Body of pancreas (tissue), 4 donors: ENCODE results near the gene SLC26A9. TPM values are rescaled to one million over a fixed set of nuclear protein-coding genes. Genes with fewer than 3 reads are reported as not detected.

Source experiments
- ATAC-seq: fragments of 150-250 bp; one replicate; pipeline ENCODE4 v1.9.1; 2016
- DNase-seq, 4 donors: peaks; one replicate each; pipeline ENCODE4 v3.0.0-alpha.2; 2019
- H3K27ac ChIP-seq, 4 donors: fragments of 200-600 bp; sonication (generic); 1 replicate in 3 of 4; 2 replicates in 1 of 4; pipeline versions ENCODE4 v1.5.1 to v1.6.1; 2016 to 2019; ENCODE audit warnings: mild to moderate bottlenecking in 1 of 4, mixed read lengths in 1 of 4, moderate library complexity in 1 of 4
- H3K27me3 ChIP-seq, 2 donors: fragments of 200-600 bp; sonication (generic); one replicate each; pipeline ENCODE4 v1.6.0; 2016; ENCODE audit warnings: mild to moderate bottlenecking in 1 of 2
- H3K36me3 ChIP-seq, 2 donors: fragments of 200-600 bp; sonication (generic); replicated peaks in 1 of 2; 2 replicates each; pipeline ENCODE4 v1.5.1; 2016; ENCODE audit warnings: low read depth in 2 of 2; ENCODE audit not compliant: insufficient read depth in 1 of 2
- H3K4me1 ChIP-seq: fragments of 200-600 bp; sonication (generic); one replicate; pipeline ENCODE4 v1.6.0; 2016
- H3K4me3 ChIP-seq, 2 donors: fragments of 200-600 bp; sonication (generic); 1 replicate in 1 of 2; 2 replicates in 1 of 2; pipeline ENCODE4 v1.5.1; 2016 to 2019
- H3K9me3 ChIP-seq, 3 donors: fragments of 200-600 bp; sonication (generic); 1 replicate in 2 of 3; 2 replicates in 1 of 3; pipeline ENCODE4 v1.5.1; 2016
- CTCF ChIP-seq, 7 experiments: fragments of 450-650 bp in 4 of 7; fragments of 200-600 bp in 3 of 7; sonication (generic) in 3 of 7; IDR thresholded peaks; one replicate each; pipeline ENCODE4 v1.5.1; 2016 to 2019; ENCODE audit warnings: antibody characterized with exemption in 7 of 7
- POLR2A ChIP-seq, 3 donors: fragments of 450-650 bp; IDR thresholded peaks; one replicate each; pipeline ENCODE4 v1.6.1; 2016; ENCODE audit warnings: antibody characterized with exemption in 3 of 3, mild to moderate bottlenecking in 2 of 3
- WGBS, 2 donors: methylation state at CpG; one replicate each; pipeline ENCODE4 v1.1.5; 2017; 5-methylcytosine and 5-hydroxymethylcytosine counted together
- intact Hi-C: fragments of 100-400 bp; cut with DNase I; formaldehyde crosslinking; loops from one replicate; pipeline ENCODE4 v1.15.1; 2023
- total RNA-seq, 2 donors: library from RNA; depleted of rRNA; stranded (reverse); fragments of >200 nt; gene quantifications; one replicate each; pipeline ENCODE4 v1.1.0, GENCODE V29; 2016

SLC26A9 gene
- total RNA-seq, 2 donors from 2014 or later, result 0.78 to 1.6 TPM

- DNase-seq (no peak), ATAC-seq (no peak)
- H3K36me3 ChIP-seq, result no peaks in the 10 kb centered on the region
- no peak overlapping the region for H3K27ac ChIP-seq
- intact Hi-C loops, result loop anchor here (5.0 kb wide), 1 partner anchor 53 kb away; no protein-coding TSS in a partner anchor
- no peaks in the 10 kb centered on the region for H3K4me1 ChIP-seq
- no peak overlapping the region for H3K4me3 ChIP-seq
- H3K27me3 ChIP-seq, result no peaks in the 10 kb centered on the region
- H3K9me3 ChIP-seq, result no peaks in the 10 kb centered on the region
- WGBS, 2 donors, result 86 to 93% methylated on average over 11 of the region's 11 CpGs
- TF ChIP-seq CTCF (IDR thresholded peaks at IDR 0.05) (no peak), POLR2A (IDR thresholded peaks at IDR 0.05) (no peak)
Observed at GRCh38 chr1:205923651-205924459, 19.4 kb downstream of the SLC26A9 start.

DNA sequence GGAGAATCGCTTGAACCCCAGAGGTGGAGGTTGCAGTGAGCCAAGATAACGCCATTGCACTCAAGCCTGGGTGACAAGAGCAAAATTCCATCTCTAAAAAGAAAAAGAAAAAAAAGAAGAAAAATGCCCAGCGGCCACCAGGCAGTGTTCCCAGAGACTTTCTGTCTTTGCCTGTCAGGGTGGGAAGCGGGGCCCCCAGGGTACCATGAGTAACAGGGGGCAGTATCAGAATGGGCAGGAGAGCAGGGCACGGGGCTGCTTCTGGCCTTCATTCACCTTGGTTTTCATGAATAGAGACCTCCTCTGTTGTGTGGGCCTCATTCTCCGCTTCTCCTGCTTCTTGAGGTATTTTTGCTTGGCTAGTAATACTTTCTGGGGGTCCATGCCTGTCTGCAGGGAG is 20.4 kb downstream of the SLC26A9 start:
- H3K4me1 ChIP-seq, result peaks cover 10% of the 10 kb centered on the region
- H3K36me3 ChIP-seq, result no peaks in the 10 kb centered on the region
- H3K27ac ChIP-seq, result no peak overlapping the region
- no peak overlapping the region for H3K4me3 ChIP-seq
- DNase-seq (no peak), ATAC-seq (no peak)
- 78 to 90% methylated on average over 6 of the region's 6 CpGs for WGBS, 2 donors
- no peaks in the 10 kb centered on the region for H3K9me3 ChIP-seq
- TF ChIP-seq POLR2A (IDR thresholded peaks at IDR 0.05), result no peak
- no peak for TF ChIP-seq CTCF (IDR thresholded peaks at IDR 0.05)
- no peaks in the 10 kb centered on the region for H3K27me3 ChIP-seq
- intact Hi-C loops, result loop anchor here (5.0 kb wide), 1 partner anchor 54 kb away; no protein-coding TSS in a partner anchor

DNA sequence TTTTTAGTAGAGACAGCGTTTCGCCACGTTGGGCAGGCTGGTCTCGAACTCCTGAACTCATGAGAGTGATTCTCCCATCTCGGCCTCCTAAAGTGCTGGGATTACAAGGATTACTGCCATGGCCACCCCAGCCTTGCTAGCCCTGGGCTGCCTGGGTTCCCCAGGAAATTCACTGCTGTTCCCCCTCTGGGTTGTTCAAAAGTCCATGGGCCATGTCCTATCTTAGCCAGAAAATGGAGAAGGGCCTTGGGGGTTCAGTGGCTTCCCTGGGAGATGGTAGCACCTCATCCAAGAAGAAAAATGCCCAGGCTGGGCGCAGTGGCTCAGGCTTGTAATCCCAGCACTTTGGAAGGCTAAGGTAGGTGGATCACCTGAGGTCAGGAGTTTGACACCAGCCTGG is 20.9 kb downstream of the SLC26A9 start:
- Histone ChIP-seq H3K4me3 (no peak overlapping the region), H3K36me3 (no peaks in the 10 kb centered on the region), H3K9me3 (no peaks in the 10 kb centered on the region), H3K27me3 (no peaks in the 10 kb centered on the region), H3K4me1 (peaks cover 13% of the 10 kb centered on the region), H3K27ac (no peak overlapping the region)
- intact Hi-C loops, result loop anchor here (5.0 kb wide), 1 partner anchor 55 kb away; no protein-coding TSS in a partner anchor
- ATAC-seq (no peak), DNase-seq (no peak)
- WGBS, 2 donors, result 94 to 100% methylated on average over 6 of the region's 6 CpGs
- TF ChIP-seq CTCF (IDR thresholded peaks at IDR 0.05) (no peak), POLR2A (IDR thresholded peaks at IDR 0.05) (no peak)

DNA sequence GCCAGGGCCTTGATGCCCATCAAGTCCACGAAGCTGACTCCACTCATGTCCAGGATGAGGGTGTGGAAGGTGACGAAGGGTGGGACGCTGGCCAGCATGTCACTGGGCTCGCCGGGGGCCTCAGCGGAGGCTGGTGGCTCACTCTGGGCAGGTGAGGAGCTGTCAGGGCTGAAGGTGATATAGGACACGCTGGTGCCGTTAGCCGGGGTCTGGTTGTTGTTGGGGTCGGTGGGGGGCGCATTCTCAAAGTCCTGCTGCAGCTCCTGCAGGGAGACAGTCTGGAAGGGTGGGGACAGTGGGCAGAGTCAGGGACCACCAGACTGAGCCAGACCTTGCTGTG is 21.7 kb downstream of the SLC26A9 start:
- no peaks in the 10 kb centered on the region for H3K9me3 ChIP-seq
- 83 to 89% methylated on average over 9 to 11 of the region's 11 CpGs for WGBS, 2 donors
- peaks cover 21% of the 10 kb centered on the region for H3K4me1 ChIP-seq
- H3K27ac ChIP-seq, result no peak overlapping the region
- TF ChIP-seq POLR2A (IDR thresholded peaks at IDR 0.05) (no peak), CTCF (IDR thresholded peaks at IDR 0.05) (no peak)
- no peak overlapping the region for H3K4me3 ChIP-seq
- no peaks in the 10 kb centered on the region for H3K27me3 ChIP-seq
- no peaks in the 10 kb centered on the region for H3K36me3 ChIP-seq
- no peak for ATAC-seq
- DNase-seq, result no peak
- intact Hi-C loops, result loop anchor here (5.0 kb wide), 1 partner anchor 56 kb away; no protein-coding TSS in a partner anchor
